ENCODE measurements around the gene FGGY.

Gene FGGY

GRCh38 chr1:59701376-59701775, 404.5 kb downstream of the FGGY start:
- POLR2A ChIA-PET, result no interaction called here
- no peaks in the 10 kb centered on the region for H3K9me3 ChIP-seq (ENCODE audit: control extremely low read depth in 1 of 5, control insufficient read depth in 4 of 5, insufficient read depth in 2 of 5, low read depth in 1 of 5, low read length in 4 of 5)
- WGBS (ENCODE audit: insufficient coverage), result 90% methylated on average over 3 of the region's 3 CpGs
- peaks cover 18 to 29% (median 24%) of the 10 kb centered on the region in 4 experiments for H3K4me1 ChIP-seq (ENCODE audit: control extremely low read depth in 1 of 4, control insufficient read depth in 4 of 4, insufficient read depth in 4 of 4, low read length in 3 of 4)
- H3K27me3 ChIP-seq (replicated peaks in 2 of 5; ENCODE audit: control insufficient read depth in 4 of 5, insufficient read depth in 5 of 5, low read length in 4 of 5), result no peaks in the 10 kb centered on the region
- DNase-seq, result no peak
- H3K27ac ChIP-seq (ENCODE audit: insufficient read depth in 1 of 2, low read depth in 1 of 2, low read length in 2 of 2, poor library complexity in 1 of 2, severe bottlenecking in 2 of 2), result no peak overlapping the region
- CTCF ChIA-PET, result interaction anchor here (0.9 to 2.1 kb wide), 3 partner anchors 58 to 962 kb away, joined by 3 to 6 read pairs (median 3); no protein-coding TSS in a partner anchor
- H3K36me3 ChIP-seq (ENCODE audit: control insufficient read depth in 4 of 4, insufficient read depth in 4 of 4, low read length in 3 of 4), result no peaks in the 10 kb centered on the region
- no peak overlapping the region for H3K4me3 ChIP-seq (ENCODE audit: control insufficient read depth in 1 of 7, extremely low read depth in 1 of 7, insufficient read depth in 4 of 7, low read depth in 2 of 7, low read length in 6 of 7)

- H3K27ac ChIP-seq (ENCODE audit: insufficient read depth in 1 of 2, low read depth in 1 of 2, low read length in 2 of 2, poor library complexity in 1 of 2, severe bottlenecking in 2 of 2), result no peak overlapping the region
- DNase-seq, result no peak
- WGBS (ENCODE audit: insufficient coverage), result no CpG with 5 or more reads among the region's 1 CpG
- no peaks in the 10 kb centered on the region for H3K36me3 ChIP-seq (ENCODE audit: control insufficient read depth in 4 of 4, insufficient read depth in 4 of 4, low read length in 3 of 4)
- ChIA-PET CTCF (interaction anchor here (2.1 kb wide), 1 partner anchor 56 kb away, joined by 6 read pairs; no protein-coding TSS in a partner anchor), POLR2A (no interaction called here)
- no peaks in the 10 kb centered on the region for H3K27me3 ChIP-seq (replicated peaks in 2 of 5; ENCODE audit: control insufficient read depth in 4 of 5, insufficient read depth in 5 of 5, low read length in 4 of 5)
- H3K9me3 ChIP-seq (ENCODE audit: control extremely low read depth in 1 of 5, control insufficient read depth in 4 of 5, insufficient read depth in 2 of 5, low read depth in 1 of 5, low read length in 4 of 5), result no peaks in the 10 kb centered on the region
- no peak overlapping the region for H3K4me3 ChIP-seq (ENCODE audit: control insufficient read depth in 1 of 7, extremely low read depth in 1 of 7, insufficient read depth in 4 of 7, low read depth in 2 of 7, low read length in 6 of 7)
- peaks cover 5 to 9% (median 7%) of the 10 kb centered on the region in 4 experiments for H3K4me1 ChIP-seq (ENCODE audit: control extremely low read depth in 1 of 4, control insufficient read depth in 4 of 4, insufficient read depth in 4 of 4, low read length in 3 of 4)
Observed at GRCh38 chr1:59703226-59703917, 406.5 kb downstream of the FGGY start.

GRCh38 chr1:59703918-59704378, 407.1 kb downstream of the FGGY start:
- CTCF ChIA-PET, result no interaction called here
- 100% methylated on average over 2 of the region's 6 CpGs for WGBS (ENCODE audit: insufficient coverage)
- DNase-seq, result no peak

GRCh38 chr1:59704716-59705115, 407.8 kb downstream of the FGGY start:
- Histone ChIP-seq H3K27ac (ENCODE audit: insufficient read depth in 1 of 2, low read depth in 1 of 2, low read length in 2 of 2, poor library complexity in 1 of 2, severe bottlenecking in 2 of 2) (no peak overlapping the region), H3K36me3 (ENCODE audit: control insufficient read depth in 4 of 4, insufficient read depth in 4 of 4, low read length in 3 of 4) (no peaks in the 10 kb centered on the region), H3K27me3 (replicated peaks in 2 of 5; ENCODE audit: control insufficient read depth in 4 of 5, insufficient read depth in 5 of 5, low read length in 4 of 5) (no peaks in the 10 kb centered on the region), H3K4me3 (ENCODE audit: control insufficient read depth in 1 of 7, extremely low read depth in 1 of 7, insufficient read depth in 4 of 7, low read depth in 2 of 7, low read length in 6 of 7) (no peak overlapping the region), H3K9me3 (ENCODE audit: control extremely low read depth in 1 of 5, control insufficient read depth in 4 of 5, insufficient read depth in 2 of 5, low read depth in 1 of 5, low read length in 4 of 5) (no peaks in the 10 kb centered on the region), H3K4me1 (ENCODE audit: control extremely low read depth in 1 of 4, control insufficient read depth in 4 of 4, insufficient read depth in 4 of 4, low read length in 3 of 4) (no peaks in the 10 kb centered on the region)
- ChIA-PET CTCF (no interaction called here), POLR2A (no interaction called here)
- no peak for DNase-seq
- 100% methylated on average over 1 of the region's 2 CpGs for WGBS (ENCODE audit: insufficient coverage)

More at GRCh38 chr1:59703918-59704378, 407.1 kb downstream of the FGGY start:
- H3K4me3 ChIP-seq (ENCODE audit: control insufficient read depth in 1 of 7, extremely low read depth in 1 of 7, insufficient read depth in 4 of 7, low read depth in 2 of 7, low read length in 6 of 7), result no peak overlapping the region
- POLR2A ChIA-PET, result no interaction called here
- no peaks in the 10 kb centered on the region for H3K9me3 ChIP-seq (ENCODE audit: control extremely low read depth in 1 of 5, control insufficient read depth in 4 of 5, insufficient read depth in 2 of 5, low read depth in 1 of 5, low read length in 4 of 5)
- no peaks in the 10 kb centered on the region for H3K27me3 ChIP-seq (replicated peaks in 2 of 5; ENCODE audit: control insufficient read depth in 4 of 5, insufficient read depth in 5 of 5, low read length in 4 of 5)
- H3K36me3 ChIP-seq (ENCODE audit: control insufficient read depth in 4 of 4, insufficient read depth in 4 of 4, low read length in 3 of 4), result no peaks in the 10 kb centered on the region
- peaks cover 2 to 4% (median 2%) of the 10 kb centered on the region in 4 experiments for H3K4me1 ChIP-seq (ENCODE audit: control extremely low read depth in 1 of 4, control insufficient read depth in 4 of 4, insufficient read depth in 4 of 4, low read length in 3 of 4)
- H3K27ac ChIP-seq (ENCODE audit: insufficient read depth in 1 of 2, low read depth in 1 of 2, low read length in 2 of 2, poor library complexity in 1 of 2, severe bottlenecking in 2 of 2), result no peak overlapping the region

- POLR2A ChIA-PET, result no interaction called here
- Histone ChIP-seq H3K27ac (ENCODE audit: insufficient read depth in 1 of 2, low read depth in 1 of 2, low read length in 2 of 2, poor library complexity in 1 of 2, severe bottlenecking in 2 of 2) (no peak overlapping the region), H3K4me3 (ENCODE audit: control insufficient read depth in 1 of 7, extremely low read depth in 1 of 7, insufficient read depth in 4 of 7, low read depth in 2 of 7, low read length in 6 of 7) (no peak overlapping the region), H3K36me3 (ENCODE audit: control insufficient read depth in 4 of 4, insufficient read depth in 4 of 4, low read length in 3 of 4) (no peaks in the 10 kb centered on the region), H3K9me3 (ENCODE audit: control extremely low read depth in 1 of 5, control insufficient read depth in 4 of 5, insufficient read depth in 2 of 5, low read depth in 1 of 5, low read length in 4 of 5) (peaks cover 0 to 2% (median 0%) of the 10 kb centered on the region in 5 experiments), H3K4me1 (ENCODE audit: control extremely low read depth in 1 of 4, control insufficient read depth in 4 of 4, insufficient read depth in 4 of 4, low read length in 3 of 4) (no peaks in the 10 kb centered on the region), H3K27me3 (replicated peaks in 2 of 5; ENCODE audit: control insufficient read depth in 4 of 5, insufficient read depth in 5 of 5, low read length in 4 of 5) (no peaks in the 10 kb centered on the region)
- CTCF ChIA-PET, result interaction anchor here (0.8 to 1.4 kb wide), 3 partner anchors 74 to 939 kb away, joined by 3 read pairs; no protein-coding TSS in a partner anchor
- no peak for DNase-seq
- 98% methylated on average over 5 of the region's 5 CpGs for WGBS (ENCODE audit: insufficient coverage)
Observed at GRCh38 chr1:59705466-59706302, 408.8 kb downstream of the FGGY start.

- no peak for DNase-seq
- H3K36me3 ChIP-seq (ENCODE audit: control insufficient read depth in 4 of 4, insufficient read depth in 4 of 4, low read length in 3 of 4), result no peaks in the 10 kb centered on the region
- ChIA-PET POLR2A (no interaction called here), CTCF (interaction anchor here (0.8 to 1.4 kb wide), 3 partner anchors 73 to 939 kb away, joined by 3 read pairs; no protein-coding TSS in a partner anchor)
- no peak overlapping the region for H3K4me3 ChIP-seq (ENCODE audit: control insufficient read depth in 1 of 7, extremely low read depth in 1 of 7, insufficient read depth in 4 of 7, low read depth in 2 of 7, low read length in 6 of 7)
- no peaks in the 10 kb centered on the region for H3K4me1 ChIP-seq (ENCODE audit: control extremely low read depth in 1 of 4, control insufficient read depth in 4 of 4, insufficient read depth in 4 of 4, low read length in 3 of 4)
- peaks cover 0 to 4% (median 0%) of the 10 kb centered on the region in 5 experiments for H3K9me3 ChIP-seq (ENCODE audit: control extremely low read depth in 1 of 5, control insufficient read depth in 4 of 5, insufficient read depth in 2 of 5, low read depth in 1 of 5, low read length in 4 of 5)
- no peaks in the 10 kb centered on the region for H3K27me3 ChIP-seq (replicated peaks in 2 of 5; ENCODE audit: control insufficient read depth in 4 of 5, insufficient read depth in 5 of 5, low read length in 4 of 5)
- H3K27ac ChIP-seq (ENCODE audit: insufficient read depth in 1 of 2, low read depth in 1 of 2, low read length in 2 of 2, poor library complexity in 1 of 2, severe bottlenecking in 2 of 2), result no peak overlapping the region
Observed at GRCh38 chr1:59706303-59706599, 409.4 kb downstream of the FGGY start.

- CTCF ChIA-PET, result no interaction called here
- Histone ChIP-seq H3K36me3 (ENCODE audit: control insufficient read depth in 4 of 4, insufficient read depth in 4 of 4, low read length in 3 of 4) (no peaks in the 10 kb centered on the region), H3K9me3 (ENCODE audit: control extremely low read depth in 1 of 5, control insufficient read depth in 4 of 5, insufficient read depth in 2 of 5, low read depth in 1 of 5, low read length in 4 of 5) (peaks cover 0 to 4% (median 0%) of the 10 kb centered on the region in 5 experiments), H3K27ac (ENCODE audit: insufficient read depth in 1 of 2, low read depth in 1 of 2, low read length in 2 of 2, poor library complexity in 1 of 2, severe bottlenecking in 2 of 2) (no peak overlapping the region), H3K4me1 (ENCODE audit: control extremely low read depth in 1 of 4, control insufficient read depth in 4 of 4, insufficient read depth in 4 of 4, low read length in 3 of 4) (no peaks in the 10 kb centered on the region), H3K27me3 (replicated peaks in 2 of 5; ENCODE audit: control insufficient read depth in 4 of 5, insufficient read depth in 5 of 5, low read length in 4 of 5) (no peaks in the 10 kb centered on the region), H3K4me3 (ENCODE audit: control insufficient read depth in 1 of 7, extremely low read depth in 1 of 7, insufficient read depth in 4 of 7, low read depth in 2 of 7, low read length in 6 of 7) (no peak overlapping the region)
- WGBS (ENCODE audit: insufficient coverage), result 91% methylated on average over 5 of the region's 7 CpGs
- DNase-seq, result no peak
- POLR2A ChIA-PET, result no interaction called here
Observed at GRCh38 chr1:59707178-59707791, 410.4 kb downstream of the FGGY start.
